ENCODE data around the gene TMEM18. TPM values are rescaled to one million over a fixed set of nuclear protein-coding genes. Genes with fewer than 3 reads are reported as not detected.

Gene TMEM18
- total and polyA plus RNA-seq, 9 of the 15 experiments (the other 6 are each of a cell fraction or from before 2014, with no cell fraction given), result 12.8 to 55.9 (median 21.8) TPM

- TF ChIP-seq, protein P1, sequence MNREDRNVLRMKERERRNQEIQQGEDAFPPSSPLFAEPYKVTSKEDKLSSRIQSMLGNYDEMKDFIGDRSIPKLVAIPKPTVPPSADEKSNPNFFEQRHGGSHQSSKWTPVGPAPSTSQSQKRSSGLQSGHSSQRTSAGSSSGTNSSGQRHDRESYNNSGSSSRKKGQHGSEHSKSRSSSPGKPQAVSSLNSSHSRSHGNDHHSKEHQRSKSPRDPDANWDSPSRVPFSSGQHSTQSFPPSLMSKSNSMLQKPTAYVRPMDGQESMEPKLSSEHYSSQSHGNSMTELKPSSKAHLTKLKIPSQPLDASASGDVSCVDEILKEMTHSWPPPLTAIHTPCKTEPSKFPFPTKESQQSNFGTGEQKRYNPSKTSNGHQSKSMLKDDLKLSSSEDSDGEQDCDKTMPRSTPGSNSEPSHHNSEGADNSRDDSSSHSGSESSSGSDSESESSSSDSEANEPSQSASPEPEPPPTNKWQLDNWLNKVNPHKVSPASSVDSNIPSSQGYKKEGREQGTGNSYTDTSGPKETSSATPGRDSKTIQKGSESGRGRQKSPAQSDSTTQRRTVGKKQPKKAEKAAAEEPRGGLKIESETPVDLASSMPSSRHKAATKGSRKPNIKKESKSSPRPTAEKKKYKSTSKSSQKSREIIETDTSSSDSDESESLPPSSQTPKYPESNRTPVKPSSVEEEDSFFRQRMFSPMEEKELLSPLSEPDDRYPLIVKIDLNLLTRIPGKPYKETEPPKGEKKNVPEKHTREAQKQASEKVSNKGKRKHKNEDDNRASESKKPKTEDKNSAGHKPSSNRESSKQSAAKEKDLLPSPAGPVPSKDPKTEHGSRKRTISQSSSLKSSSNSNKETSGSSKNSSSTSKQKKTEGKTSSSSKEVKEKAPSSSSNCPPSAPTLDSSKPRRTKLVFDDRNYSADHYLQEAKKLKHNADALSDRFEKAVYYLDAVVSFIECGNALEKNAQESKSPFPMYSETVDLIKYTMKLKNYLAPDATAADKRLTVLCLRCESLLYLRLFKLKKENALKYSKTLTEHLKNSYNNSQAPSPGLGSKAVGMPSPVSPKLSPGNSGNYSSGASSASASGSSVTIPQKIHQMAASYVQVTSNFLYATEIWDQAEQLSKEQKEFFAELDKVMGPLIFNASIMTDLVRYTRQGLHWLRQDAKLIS (CRISPR knock-in tag; IDR thresholded peaks at IDR 0.05), result peak; percentile 82; the same call in 1 of the 2 replicates
- TF ChIP-seq MTA2 (IDR thresholded peaks at IDR 0.05; ENCODE audit: low read depth), result no peak
- no peak for TF ChIP-seq HDAC2 (IDR thresholded peaks at IDR 0.05)
- TF ChIP-seq NFATC3 (IDR thresholded peaks at IDR 0.05), result no peak
- TF ChIP-seq ESRRB (CRISPR knock-in tag; IDR thresholded peaks at IDR 0.05; ENCODE audit: borderline replicate concordance), result no peak
- TF ChIP-seq, protein P2, sequence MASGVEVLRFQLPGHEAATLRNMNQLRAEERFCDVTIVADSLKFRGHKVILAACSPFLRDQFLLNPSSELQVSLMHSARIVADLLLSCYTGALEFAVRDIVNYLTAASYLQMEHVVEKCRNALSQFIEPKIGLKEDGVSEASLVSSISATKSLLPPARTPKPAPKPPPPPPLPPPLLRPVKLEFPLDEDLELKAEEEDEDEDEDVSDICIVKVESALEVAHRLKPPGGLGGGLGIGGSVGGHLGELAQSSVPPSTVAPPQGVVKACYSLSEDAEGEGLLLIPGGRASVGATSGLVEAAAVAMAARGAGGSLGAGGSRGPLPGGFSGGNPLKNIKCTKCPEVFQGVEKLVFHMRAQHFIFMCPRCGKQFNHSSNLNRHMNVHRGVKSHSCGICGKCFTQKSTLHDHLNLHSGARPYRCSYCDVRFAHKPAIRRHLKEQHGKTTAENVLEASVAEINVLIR (CRISPR knock-in tag; IDR thresholded peaks at IDR 0.05), result 0 out of 2 replicates have a peak, but pooled peaks have one; percentile 6
- TF ChIP-seq, protein P3, sequence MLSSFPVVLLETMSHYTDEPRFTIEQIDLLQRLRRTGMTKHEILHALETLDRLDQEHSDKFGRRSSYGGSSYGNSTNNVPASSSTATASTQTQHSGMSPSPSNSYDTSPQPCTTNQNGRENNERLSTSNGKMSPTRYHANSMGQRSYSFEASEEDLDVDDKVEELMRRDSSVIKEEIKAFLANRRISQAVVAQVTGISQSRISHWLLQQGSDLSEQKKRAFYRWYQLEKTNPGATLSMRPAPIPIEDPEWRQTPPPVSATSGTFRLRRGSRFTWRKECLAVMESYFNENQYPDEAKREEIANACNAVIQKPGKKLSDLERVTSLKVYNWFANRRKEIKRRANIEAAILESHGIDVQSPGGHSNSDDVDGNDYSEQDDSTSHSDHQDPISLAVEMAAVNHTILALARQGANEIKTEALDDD (IDR thresholded peaks at IDR 0.05), result peak; percentile 83
- peak; percentile 71; the same call in 1 of the 2 replicates for TF ChIP-seq ZNF431 (CRISPR knock-in tag; IDR thresholded peaks at IDR 0.05)
- peak; percentile 96 for TF ChIP-seq LCOR (CRISPR knock-in tag; IDR thresholded peaks at IDR 0.05)
- no peak for TF ChIP-seq ZNF175 (CRISPR knock-in tag; IDR thresholded peaks at IDR 0.05; ENCODE audit: low read depth)
- no peak for TF ChIP-seq EWSR1 (IDR thresholded peaks at IDR 0.05; ENCODE audit: borderline replicate concordance, low read depth, partially characterized antibody)
- TF ChIP-seq, protein P4, sequence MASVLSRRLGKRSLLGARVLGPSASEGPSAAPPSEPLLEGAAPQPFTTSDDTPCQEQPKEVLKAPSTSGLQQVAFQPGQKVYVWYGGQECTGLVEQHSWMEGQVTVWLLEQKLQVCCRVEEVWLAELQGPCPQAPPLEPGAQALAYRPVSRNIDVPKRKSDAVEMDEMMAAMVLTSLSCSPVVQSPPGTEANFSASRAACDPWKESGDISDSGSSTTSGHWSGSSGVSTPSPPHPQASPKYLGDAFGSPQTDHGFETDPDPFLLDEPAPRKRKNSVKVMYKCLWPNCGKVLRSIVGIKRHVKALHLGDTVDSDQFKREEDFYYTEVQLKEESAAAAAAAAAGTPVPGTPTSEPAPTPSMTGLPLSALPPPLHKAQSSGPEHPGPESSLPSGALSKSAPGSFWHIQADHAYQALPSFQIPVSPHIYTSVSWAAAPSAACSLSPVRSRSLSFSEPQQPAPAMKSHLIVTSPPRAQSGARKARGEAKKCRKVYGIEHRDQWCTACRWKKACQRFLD (CRISPR knock-in tag; IDR thresholded peaks at IDR 0.05), result peak; percentile 58; the same call in 1 of the 2 replicates
- no peak; the same call in 1 of the 2 replicates for TF ChIP-seq SMARCA4 (IDR thresholded peaks at IDR 0.05)
- TF ChIP-seq USF2 (CRISPR knock-in tag; IDR thresholded peaks at IDR 0.05), result no peak
- no peak for TF ChIP-seq NCOA4 (IDR thresholded peaks at IDR 0.05; ENCODE audit: partially characterized antibody)
- peak; percentile 98 for TF ChIP-seq POLR2A (conservative IDR thresholded peaks at IDR 0.05)
- no peak for TF ChIP-seq PHTF2 (CRISPR knock-in tag; IDR thresholded peaks at IDR 0.05)
- peak; percentile 61; the same call in 1 of the 2 replicates for TF ChIP-seq ZBTB1 (CRISPR knock-in tag; IDR thresholded peaks at IDR 0.05; ENCODE audit: borderline replicate concordance, low read depth)
Measured at GRCh38 chr2:677056-677958, at the start of gene TMEM18 (continued).

Measured in K562 (cell line).